Trophoblast cell (in vitro differentiated cells and primary cell): ENCODE results near the gene PHACTR1.

Source experiments
- DNase-seq, 2 donors: peaks; one replicate each; pipeline ENCODE4 v3.0.0-alpha.2; 2016
- H2AFZ ChIP-seq: 2 replicates; pipeline ENCODE4 v1.6.1; 2013; ENCODE audit warnings: low read length, moderate library complexity, mild to moderate bottlenecking; ENCODE audit not compliant: insufficient read depth, poor library complexity
- H2AK5ac ChIP-seq: 2 replicates; pipeline ENCODE4 v1.6.1; 2013; ENCODE audit warnings: mild to moderate bottlenecking, low read length
- H2BK120ac ChIP-seq: 2 replicates; pipeline ENCODE4 v1.6.1; 2013; ENCODE audit warnings: low read length, mild to moderate bottlenecking, moderate library complexity; ENCODE audit not compliant: insufficient read depth, poor library complexity
- H2BK12ac ChIP-seq: 2 replicates; pipeline ENCODE4 v1.6.1; 2013; ENCODE audit warnings: mild to moderate bottlenecking, low read length, moderate library complexity
- H2BK5ac ChIP-seq: 2 replicates; pipeline ENCODE4 v1.6.1; 2013; ENCODE audit warnings: low read length, low read depth, moderate library complexity, mild to moderate bottlenecking; ENCODE audit not compliant: poor library complexity
- H3K14ac ChIP-seq: 2 replicates; pipeline ENCODE4 v1.6.1; 2013; ENCODE audit warnings: mild to moderate bottlenecking, low read length
- H3K18ac ChIP-seq: 2 replicates; pipeline ENCODE4 v1.6.1; 2013; ENCODE audit warnings: mild to moderate bottlenecking, low read length
- H3K23ac ChIP-seq: 2 replicates; pipeline ENCODE4 v1.6.1; 2013; ENCODE audit warnings: low read length
- H3K27ac ChIP-seq: 2 replicates; pipeline ENCODE4 v1.5.1; 2013; ENCODE audit warnings: low read depth, mild to moderate bottlenecking, inconsistent platforms, low read length, moderate library complexity
- H3K27me3 ChIP-seq: 2 replicates; pipeline ENCODE4 v1.6.1; 2013; ENCODE audit warnings: inconsistent platforms, mild to moderate bottlenecking, low read length, moderate library complexity; ENCODE audit not compliant: insufficient read depth
- H3K36me3 ChIP-seq, 2 experiments: 1 replicate in 1 of 2; 2 replicates in 1 of 2; pipeline ENCODE4 v1.6.1; 2013; ENCODE audit warnings: low read length in 2 of 2, mild to moderate bottlenecking in 2 of 2, moderate library complexity in 1 of 2; ENCODE audit not compliant: insufficient read depth in 2 of 2, control insufficient read depth in 1 of 2
- H3K4ac ChIP-seq: 2 replicates; pipeline ENCODE4 v1.6.1; 2013; ENCODE audit warnings: low read depth, mild to moderate bottlenecking, low read length, moderate library complexity
- H3K4me1 ChIP-seq, 2 experiments: 1 replicate in 1 of 2; 2 replicates in 1 of 2; pipeline ENCODE4 v1.6.1; 2013; ENCODE audit warnings: low read length in 2 of 2, mild to moderate bottlenecking in 2 of 2, moderate library complexity in 1 of 2; ENCODE audit not compliant: insufficient read depth in 2 of 2, control insufficient read depth in 1 of 2
- H3K4me2 ChIP-seq: 2 replicates; pipeline ENCODE4 v1.6.1; 2013; ENCODE audit warnings: inconsistent platforms, mild to moderate bottlenecking, low read length, moderate library complexity
- H3K4me3 ChIP-seq: 2 replicates; pipeline ENCODE4 v1.5.1; 2013; ENCODE audit warnings: mild to moderate bottlenecking, low read depth, low read length, inconsistent platforms
- H3K79me1 ChIP-seq: one replicate; pipeline ENCODE4 v1.6.1; 2013; ENCODE audit warnings: low read length
- H3K79me2 ChIP-seq: 2 replicates; pipeline ENCODE4 v1.6.1; 2013; ENCODE audit warnings: low read length, mild to moderate bottlenecking; ENCODE audit not compliant: control insufficient read depth, insufficient read depth, poor library complexity
- H3K9ac ChIP-seq: 2 replicates; pipeline ENCODE4 v1.6.1; 2013; ENCODE audit warnings: mild to moderate bottlenecking, low read length
- H3K9me3 ChIP-seq: 2 replicates; pipeline ENCODE4 v1.6.1; 2013; ENCODE audit warnings: low read depth, mild to moderate bottlenecking, control low read depth, inconsistent platforms, low read length; ENCODE audit not compliant: insufficient read depth
- H4K12ac ChIP-seq: 2 replicates; pipeline ENCODE4 v1.6.1; 2013; ENCODE audit warnings: low read depth, mild to moderate bottlenecking, low read length, moderate library complexity
- H4K8ac ChIP-seq: 2 replicates; pipeline ENCODE4 v1.6.1; 2013; ENCODE audit warnings: low read depth, mild to moderate bottlenecking, low read length, moderate library complexity
- H4K91ac ChIP-seq: one replicate; pipeline ENCODE4 v1.6.1; 2013; ENCODE audit warnings: low read depth, mild to moderate bottlenecking, low read length, moderate library complexity
- WGBS: extraction: QIAGEN DNeasy Blood & Tissue Kit; methylation state at CpG from one replicate; pipeline ENCODE4 v1.1.7; 2013; ENCODE audit warnings: missing lambda C conversion rate; ENCODE audit not compliant: insufficient read length, insufficient coverage; ENCODE audit errors: extremely low coverage; 5-methylcytosine and 5-hydroxymethylcytosine counted together

The PHACTR1 gene

GRCh38 chr6:13249817-13250216 lies 533.2 kb downstream of the PHACTR1 start:
- Histone ChIP-seq H2BK5ac (no peak overlapping the region), H4K91ac (no peak overlapping the region), H2AFZ (no peak overlapping the region), H3K14ac (no peak overlapping the region), H3K36me3 (no peaks in the 10 kb centered on the region), H3K23ac (no peak overlapping the region), H3K79me2 (no peaks in the 10 kb centered on the region), H3K4ac (no peak overlapping the region), H3K4me2 (no peak overlapping the region), H3K27me3 (no peaks in the 10 kb centered on the region), H3K4me1 (no peaks in the 10 kb centered on the region), H3K27ac (no peak overlapping the region), H4K8ac (no peak overlapping the region), H4K12ac (no peak overlapping the region), H2BK120ac (no peak overlapping the region), H3K79me1 (no peaks in the 10 kb centered on the region), H2BK12ac (no peak overlapping the region), H3K9me3 (no peaks in the 10 kb centered on the region), H3K18ac (no peak overlapping the region), H3K4me3 (no peak overlapping the region), H3K9ac (no peak overlapping the region), H2AK5ac (no peak overlapping the region)
- WGBS, result no CpG with 5 or more reads among the region's 1 CpG
- DNase-seq, result no peak

- no peak overlapping the region for H3K27ac ChIP-seq
Measured at GRCh38 chr6:13250703-13251102, 534.1 kb downstream of the PHACTR1 start.

GRCh38 chr6:13251242-13251641 lies 534.7 kb downstream of the PHACTR1 start:
- Histone ChIP-seq H3K14ac (no peak overlapping the region), H4K8ac (no peak overlapping the region), H3K4me3 (no peak overlapping the region), H3K4me1 (no peaks in the 10 kb centered on the region), H4K91ac (no peak overlapping the region), H3K9ac (no peak overlapping the region), H3K9me3 (no peaks in the 10 kb centered on the region), H3K4ac (no peak overlapping the region), H3K79me1 (no peaks in the 10 kb centered on the region), H2BK5ac (no peak overlapping the region), H3K27me3 (no peaks in the 10 kb centered on the region), H3K27ac (no peak overlapping the region), H2AK5ac (no peak overlapping the region), H3K4me2 (no peak overlapping the region), H2BK12ac (no peak overlapping the region), H4K12ac (no peak overlapping the region), H2BK120ac (no peak overlapping the region), H2AFZ (no peak overlapping the region), H3K23ac (no peak overlapping the region), H3K18ac (no peak overlapping the region), H3K36me3 (no peaks in the 10 kb centered on the region), H3K79me2 (no peaks in the 10 kb centered on the region)
- WGBS, result no CpG with 5 or more reads among the region's 9 CpGs
- no peak for DNase-seq

More at GRCh38 chr6:13250703-13251102, 534.1 kb downstream of the PHACTR1 start:
- no peak overlapping the region for H2AK5ac ChIP-seq
- H3K27me3 ChIP-seq, result no peaks in the 10 kb centered on the region
- no peak overlapping the region for H2BK120ac ChIP-seq
- H4K91ac ChIP-seq, result no peak overlapping the region
- no peak overlapping the region for H2AFZ ChIP-seq
- H3K4me2 ChIP-seq, result no peak overlapping the region
- H4K8ac ChIP-seq, result no peak overlapping the region
- WGBS, result no CpG with 5 or more reads among the region's 6 CpGs
- H4K12ac ChIP-seq, result no peak overlapping the region
- no peak overlapping the region for H2BK5ac ChIP-seq
- no peak overlapping the region for H3K23ac ChIP-seq
- H3K18ac ChIP-seq, result no peak overlapping the region
- H3K79me1 ChIP-seq, result no peaks in the 10 kb centered on the region
- no peaks in the 10 kb centered on the region for H3K9me3 ChIP-seq
- H3K14ac ChIP-seq, result no peak overlapping the region
- H3K9ac ChIP-seq, result no peak overlapping the region
- H3K36me3 ChIP-seq, result no peaks in the 10 kb centered on the region
- no peaks in the 10 kb centered on the region for H3K79me2 ChIP-seq
- DNase-seq, result peak; percentile 41 to 86
- no peak overlapping the region for H2BK12ac ChIP-seq
- no peaks in the 10 kb centered on the region for H3K4me1 ChIP-seq
- no peak overlapping the region for H3K4ac ChIP-seq
- H3K4me3 ChIP-seq, result no peak overlapping the region

- no peaks in the 10 kb centered on the region for H3K27me3 ChIP-seq
- H2BK120ac ChIP-seq, result no peak overlapping the region
- no peak overlapping the region for H4K8ac ChIP-seq
- no peak overlapping the region for H3K23ac ChIP-seq
- no CpG with 5 or more reads among the region's 5 CpGs for WGBS
- H3K4me1 ChIP-seq, result no peaks in the 10 kb centered on the region
- H3K9ac ChIP-seq, result no peak overlapping the region
- no peak overlapping the region for H2AK5ac ChIP-seq
- no peaks in the 10 kb centered on the region for H3K36me3 ChIP-seq
- no peaks in the 10 kb centered on the region for H3K79me1 ChIP-seq
- H3K4me3 ChIP-seq, result no peak overlapping the region
- no peak overlapping the region for H2AFZ ChIP-seq
- no peak overlapping the region for H3K18ac ChIP-seq
- H3K14ac ChIP-seq, result no peak overlapping the region
- no peak overlapping the region for H2BK12ac ChIP-seq
- H3K4ac ChIP-seq, result no peak overlapping the region
- H4K12ac ChIP-seq, result no peak overlapping the region
- no peak for DNase-seq
- no peak overlapping the region for H3K4me2 ChIP-seq
- H4K91ac ChIP-seq, result no peak overlapping the region
- no peak overlapping the region for H3K27ac ChIP-seq
- H2BK5ac ChIP-seq, result no peak overlapping the region
- H3K9me3 ChIP-seq, result no peaks in the 10 kb centered on the region
- H3K79me2 ChIP-seq, result no peaks in the 10 kb centered on the region
Measured at GRCh38 chr6:13252790-13253189, 536.2 kb downstream of the PHACTR1 start.
